CD4-positive, alpha-beta T cell (primary cell): ENCODE data around the gene THOP1. TPM values are rescaled to one million over a fixed set of nuclear protein-coding genes. Genes with fewer than 3 reads are reported as not detected.

ENCODE experiments used
- ATAC-seq: fragments of 200-7000 bp; cut with Tn5 transposase; one replicate; pipeline ENCODE4 v1.10.0; 2022; ENCODE audit warnings: mild to moderate bottlenecking; ENCODE audit not compliant: poor library complexity
- CTCF ChIA-PET: fragments of 350-600 bp; sonication (Branson Sonifier 250); formaldehyde crosslinking; loops from one replicate; lab custom pipeline; 2021; ENCODE audit warnings: antibody characterized with exemption, inconsistent platforms; lab: Charles Lee
- POLR2A ChIA-PET: fragments of 350-600 bp; sonication (Branson Sonifier 250); formaldehyde crosslinking; loops from one replicate; lab custom pipeline; 2021; ENCODE audit warnings: antibody characterized with exemption, inconsistent platforms; lab: Charles Lee
- DNase-seq, 14 experiments: peaks; one replicate each; pipeline ENCODE4 v3.0.0-alpha.2; 2013 to 2020; ENCODE audit warnings: mixed read lengths in 2 of 14
- H3K27ac ChIP-seq, 2 donors: one replicate each; pipeline versions ENCODE4 v1.5.1 to v1.7.0; 2013; ENCODE audit warnings: low read length in 2 of 2, low read depth in 1 of 2, mild to moderate bottlenecking in 1 of 2
- H3K27me3 ChIP-seq, 2 experiments: 1 replicate in 1 of 2; 2 replicates in 1 of 2; pipeline versions ENCODE4 v1.6.1 to v1.7.0; 2013; ENCODE audit warnings: low read length in 2 of 2, control low read depth in 1 of 2, mild to moderate bottlenecking in 1 of 2, moderate library complexity in 1 of 2; ENCODE audit not compliant: insufficient read depth in 2 of 2, control insufficient read depth in 1 of 2
- H3K36me3 ChIP-seq: one replicate; pipeline ENCODE4 v1.6.1; 2013; ENCODE audit warnings: low read length, control low read depth; ENCODE audit not compliant: insufficient read depth
- H3K4me1 ChIP-seq: one replicate; pipeline ENCODE4 v1.6.1; 2013; ENCODE audit warnings: low read length, control low read depth; ENCODE audit not compliant: insufficient read depth
- H3K4me3 ChIP-seq: one replicate; pipeline ENCODE4 v1.5.1; 2013; ENCODE audit warnings: mild to moderate bottlenecking, low read length, moderate library complexity
- H3K9me3 ChIP-seq, 2 experiments: 1 replicate in 1 of 2; 2 replicates in 1 of 2; pipeline versions ENCODE4 v1.6.1 to v1.7.0; 2013; ENCODE audit warnings: low read length in 2 of 2, mild to moderate bottlenecking in 2 of 2, control low read depth in 1 of 2, moderate library complexity in 1 of 2; ENCODE audit not compliant: control insufficient read depth in 1 of 2, insufficient read depth in 1 of 2
- H3K27ac Mint-ChIP-seq: one replicate; pipeline ENCODE4 v1.8.0; 2020; ENCODE audit warnings: mixed read lengths
- H3K27me3 Mint-ChIP-seq: one replicate; pipeline ENCODE4 v1.8.0; 2021; ENCODE audit warnings: mixed read lengths
- H3K36me3 Mint-ChIP-seq: one replicate; pipeline ENCODE4 v1.8.0; 2021; ENCODE audit warnings: low read depth, mixed read lengths
- H3K4me1 Mint-ChIP-seq: one replicate; pipeline ENCODE4 v1.8.0; 2021; ENCODE audit warnings: low read depth, mixed read lengths
- H3K4me3 Mint-ChIP-seq: one replicate; pipeline ENCODE4 v1.8.0; 2020; ENCODE audit warnings: mild to moderate bottlenecking, mixed read lengths
- H3K9me3 Mint-ChIP-seq: one replicate; pipeline ENCODE4 v1.8.0; 2020; ENCODE audit warnings: mixed read lengths
- intact Hi-C, 2 experiments: fragments of 100-400 bp; cut with DNase I in 1 of 2; cut with micrococcal nuclease in 1 of 2; formaldehyde crosslinking; loops; one replicate each; pipeline versions ENCODE4 v1.15.1 to v1.9.0; 2023 to 2025; cut with DNase I, micrococcal nuclease
- total RNA-seq, 174 experiments: library from RNA in 2 of 174; stranded (reverse) in 2 of 174; gene quantifications; one replicate each; pipeline ENCODE4 v1.2.3 and lab custom pipeline; 2021 to 2026
- TF ChIP-seq, protein P1 (sequence below): fragments of 200-600 bp; IDR thresholded peaks from one replicate; pipeline ENCODE4 v1.8.0; 2022; ENCODE audit warnings: antibody characterized with exemption, mild to moderate bottlenecking

The THOP1 gene
- total RNA-seq, 2 experiments from 2014 or later = 26.6 to 27.3 TPM

DNA sequence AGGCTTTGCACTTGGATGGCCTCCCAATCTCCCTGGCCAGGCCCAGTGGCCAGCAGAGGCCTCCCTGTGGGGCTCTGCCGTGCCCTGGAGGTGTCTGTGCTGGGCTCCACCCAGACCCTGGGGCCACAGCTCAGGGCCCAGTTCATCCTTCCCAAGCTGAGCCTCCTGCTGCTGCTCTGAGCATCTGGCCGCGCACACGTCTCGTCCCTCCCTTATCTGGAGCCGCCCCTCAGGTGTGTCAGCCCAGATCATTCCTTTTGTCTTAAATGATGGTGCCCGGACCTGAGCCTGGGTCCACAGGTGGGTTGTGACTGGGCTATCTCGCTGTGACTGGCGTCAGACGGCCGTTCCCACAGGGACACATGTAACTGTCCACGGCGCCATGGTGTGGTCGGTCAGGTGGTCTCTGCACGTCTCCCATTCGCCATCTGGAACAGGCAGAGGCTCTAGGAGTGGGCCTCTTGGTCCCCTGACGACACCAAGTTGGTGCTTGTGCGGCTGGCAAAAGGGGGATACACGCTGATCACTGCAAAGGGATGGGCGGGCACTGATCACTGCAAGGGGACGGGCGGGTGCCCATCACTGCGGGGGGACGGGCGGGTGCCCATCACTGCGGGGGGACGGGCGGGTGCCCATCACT, 20.1 kb downstream of the THOP1 start:
- no peak overlapping the region for H3K4me3 Mint-ChIP-seq
- H3K9me3 Mint-ChIP-seq = no peaks in the 10 kb centered on the region
- no peak for ATAC-seq
- TF ChIP-seq, protein P1, sequence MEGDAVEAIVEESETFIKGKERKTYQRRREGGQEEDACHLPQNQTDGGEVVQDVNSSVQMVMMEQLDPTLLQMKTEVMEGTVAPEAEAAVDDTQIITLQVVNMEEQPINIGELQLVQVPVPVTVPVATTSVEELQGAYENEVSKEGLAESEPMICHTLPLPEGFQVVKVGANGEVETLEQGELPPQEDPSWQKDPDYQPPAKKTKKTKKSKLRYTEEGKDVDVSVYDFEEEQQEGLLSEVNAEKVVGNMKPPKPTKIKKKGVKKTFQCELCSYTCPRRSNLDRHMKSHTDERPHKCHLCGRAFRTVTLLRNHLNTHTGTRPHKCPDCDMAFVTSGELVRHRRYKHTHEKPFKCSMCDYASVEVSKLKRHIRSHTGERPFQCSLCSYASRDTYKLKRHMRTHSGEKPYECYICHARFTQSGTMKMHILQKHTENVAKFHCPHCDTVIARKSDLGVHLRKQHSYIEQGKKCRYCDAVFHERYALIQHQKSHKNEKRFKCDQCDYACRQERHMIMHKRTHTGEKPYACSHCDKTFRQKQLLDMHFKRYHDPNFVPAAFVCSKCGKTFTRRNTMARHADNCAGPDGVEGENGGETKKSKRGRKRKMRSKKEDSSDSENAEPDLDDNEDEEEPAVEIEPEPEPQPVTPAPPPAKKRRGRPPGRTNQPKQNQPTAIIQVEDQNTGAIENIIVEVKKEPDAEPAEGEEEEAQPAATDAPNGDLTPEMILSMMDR = no peak
- Histone ChIP-seq H3K27me3 (no peaks in the 10 kb centered on the region), H3K36me3 (peaks cover 34% of the 10 kb centered on the region), H3K4me3 (no peak overlapping the region), H3K4me1 (no peaks in the 10 kb centered on the region), H3K9me3 (no peaks in the 10 kb centered on the region), H3K27ac (no peak overlapping the region)
- ChIA-PET POLR2A (interaction anchor here (0.6 kb wide), 1 partner anchor 26 kb away, joined by 4 read pairs; no protein-coding TSS in a partner anchor), CTCF (interaction anchor here (0.6 kb wide), 1 partner anchor 286 kb away, joined by 3 read pairs; no protein-coding TSS in a partner anchor)
- DNase-seq = no peak
- H3K36me3 Mint-ChIP-seq = peaks cover 37% of the 10 kb centered on the region
- no peaks in the 10 kb centered on the region for H3K27me3 Mint-ChIP-seq
- intact Hi-C loops = no loop called here
- no peak overlapping the region for H3K27ac Mint-ChIP-seq
- H3K4me1 Mint-ChIP-seq = no peaks in the 10 kb centered on the region

DNA sequence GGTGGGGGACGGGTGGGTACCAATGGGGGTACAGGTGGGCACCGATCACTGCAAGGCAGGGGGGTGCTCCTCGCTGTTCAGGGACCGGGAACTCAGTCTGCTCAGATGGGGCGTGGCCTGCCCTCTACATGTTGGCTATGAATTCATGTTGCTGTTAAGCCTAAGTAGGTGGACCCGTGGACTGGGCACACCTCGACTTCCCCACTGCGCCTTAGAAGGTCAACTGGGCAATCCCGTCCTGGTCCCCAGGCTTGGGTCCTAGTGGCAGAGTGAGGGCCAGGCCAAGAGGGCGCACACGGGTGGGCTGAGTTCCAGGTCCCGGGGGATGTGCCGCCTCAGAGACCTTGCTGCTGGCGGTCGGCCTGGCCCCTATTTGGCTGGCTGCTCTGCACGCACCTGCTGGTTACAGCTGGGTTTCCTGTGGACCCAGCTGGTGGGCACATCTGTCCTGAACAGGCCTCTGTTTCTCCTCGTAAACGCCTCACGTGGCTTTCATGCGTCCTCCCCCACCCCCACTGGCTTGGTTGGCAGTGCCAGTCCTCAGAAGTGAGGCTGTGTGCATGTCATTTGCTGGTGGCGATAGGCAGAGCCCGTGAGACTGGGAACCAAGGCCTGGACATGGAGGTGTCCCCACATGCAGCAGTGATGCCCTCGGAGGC, 20.8 kb downstream of the THOP1 start:
- POLR2A ChIA-PET = no interaction called here
- Histone ChIP-seq H3K36me3 (peaks cover 27% of the 10 kb centered on the region), H3K4me3 (no peak overlapping the region), H3K9me3 (no peaks in the 10 kb centered on the region), H3K27me3 (no peaks in the 10 kb centered on the region), H3K4me1 (no peaks in the 10 kb centered on the region), H3K27ac (no peak overlapping the region)
- ATAC-seq = no peak
- H3K4me3 Mint-ChIP-seq = no peak overlapping the region
- CTCF ChIA-PET = no interaction called here
- intact Hi-C loops = no loop called here
- DNase-seq = no peak
- no peaks in the 10 kb centered on the region for H3K27me3 Mint-ChIP-seq
- H3K27ac Mint-ChIP-seq = no peak overlapping the region
- H3K9me3 Mint-ChIP-seq = no peaks in the 10 kb centered on the region
- H3K36me3 Mint-ChIP-seq = peaks cover 37% of the 10 kb centered on the region
- H3K4me1 Mint-ChIP-seq = no peaks in the 10 kb centered on the region
- TF ChIP-seq, protein P1 = no peak

- no peak for ATAC-seq
- H3K27ac Mint-ChIP-seq = no peak overlapping the region
- H3K4me1 ChIP-seq = no peaks in the 10 kb centered on the region
These were observed 21.6 kb downstream of the THOP1 start for GRCh38 chr19:2806736-2807378.

More at GRCh38 chr19:2806736-2807378, 21.6 kb downstream of the THOP1 start:
- peaks cover 33% of the 10 kb centered on the region for H3K36me3 Mint-ChIP-seq
- no peak overlapping the region for H3K4me3 ChIP-seq
- peaks cover 30% of the 10 kb centered on the region for H3K36me3 ChIP-seq
- intact Hi-C loops = no loop called here
- TF ChIP-seq, protein P1 = no peak
- POLR2A ChIA-PET = no interaction called here
- no peaks in the 10 kb centered on the region for H3K27me3 ChIP-seq
- no peaks in the 10 kb centered on the region for H3K9me3 ChIP-seq
- no peaks in the 10 kb centered on the region for H3K9me3 Mint-ChIP-seq
- H3K27ac ChIP-seq = no peak overlapping the region
- H3K27me3 Mint-ChIP-seq = no peaks in the 10 kb centered on the region
- no peaks in the 10 kb centered on the region for H3K4me1 Mint-ChIP-seq
- CTCF ChIA-PET = no interaction called here
- DNase-seq = no peak
- no peak overlapping the region for H3K4me3 Mint-ChIP-seq
